Effector memory CD4-positive, alpha-beta T cell (primary cell): ENCODE results near the gene ENAM.
"Not testable (repeated sequence)": the region's sequence is repeated elsewhere in the genome, so short reads cannot be mapped to it uniquely, and the experiment has no call there.

Experiments
- DNase-seq, 3 donors: peaks; one replicate each; pipeline ENCODE4 v3.0.0-alpha.2; 2020
- H3K27ac ChIP-seq: 2 replicates; pipeline ENCODE4 v1.7.0; 2013; ENCODE audit warnings: mild to moderate bottlenecking, low read length, moderate library complexity; ENCODE audit not compliant: insufficient read depth, poor library complexity, severe bottlenecking
- H3K27me3 ChIP-seq: replicated peaks from 2 replicates; pipeline ENCODE4 v1.7.0; 2013; ENCODE audit warnings: mild to moderate bottlenecking, low read length; ENCODE audit not compliant: insufficient read depth, control insufficient read depth, poor library complexity, severe bottlenecking
- H3K36me3 ChIP-seq: 2 replicates; pipeline ENCODE4 v1.7.0; 2013; ENCODE audit warnings: mild to moderate bottlenecking, low read length, moderate library complexity; ENCODE audit not compliant: control insufficient read depth, insufficient read depth
- H3K4me1 ChIP-seq: 2 replicates; pipeline ENCODE4 v1.7.0; 2013; ENCODE audit warnings: low read length, mild to moderate bottlenecking; ENCODE audit not compliant: control insufficient read depth, insufficient read depth, poor library complexity, severe bottlenecking
- H3K4me3 ChIP-seq: 2 replicates; pipeline ENCODE4 v1.7.0; 2013; ENCODE audit warnings: low read length, low read depth, mild to moderate bottlenecking; ENCODE audit not compliant: insufficient read depth, poor library complexity, severe bottlenecking
- H3K9me3 ChIP-seq: 2 replicates; pipeline ENCODE4 v1.7.0; 2013; ENCODE audit warnings: mild to moderate bottlenecking, low read length, moderate library complexity; ENCODE audit not compliant: control insufficient read depth

Gene ENAM

DNA sequence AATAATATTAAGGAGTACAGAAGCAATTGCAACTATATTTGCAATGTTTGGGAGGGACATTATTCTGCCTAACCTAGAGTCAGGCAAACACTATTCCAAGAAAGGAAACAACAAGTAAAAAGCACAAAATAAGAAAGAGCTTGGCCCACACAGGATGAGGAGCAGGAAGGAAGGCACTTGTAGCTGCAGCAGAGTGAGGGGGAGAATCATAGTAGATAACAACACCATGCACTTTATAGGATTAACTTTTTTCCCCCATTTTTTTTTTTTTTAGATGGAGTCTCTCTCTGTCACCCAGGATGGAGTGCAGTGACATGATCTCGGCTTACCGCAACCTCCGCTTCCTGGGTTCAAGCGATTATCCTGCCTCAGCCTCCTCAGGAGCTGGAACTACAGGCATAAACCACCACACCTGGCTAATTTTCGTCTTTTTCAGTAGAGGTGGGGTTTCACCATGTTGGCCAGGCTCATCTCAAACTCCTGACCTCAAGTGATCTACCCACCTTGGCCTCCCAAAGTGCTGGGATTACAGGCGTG, 48.1 kb downstream of the ENAM start:
- no peak for DNase-seq
- H3K9me3 ChIP-seq = no peaks in the 10 kb centered on the region
- no peaks in the 10 kb centered on the region for H3K27me3 ChIP-seq
- no peak overlapping the region for H3K27ac ChIP-seq
- peaks cover 7% of the 10 kb centered on the region for H3K4me1 ChIP-seq
- H3K36me3 ChIP-seq = no peaks in the 10 kb centered on the region
- H3K4me3 ChIP-seq = no peak overlapping the region

DNA sequence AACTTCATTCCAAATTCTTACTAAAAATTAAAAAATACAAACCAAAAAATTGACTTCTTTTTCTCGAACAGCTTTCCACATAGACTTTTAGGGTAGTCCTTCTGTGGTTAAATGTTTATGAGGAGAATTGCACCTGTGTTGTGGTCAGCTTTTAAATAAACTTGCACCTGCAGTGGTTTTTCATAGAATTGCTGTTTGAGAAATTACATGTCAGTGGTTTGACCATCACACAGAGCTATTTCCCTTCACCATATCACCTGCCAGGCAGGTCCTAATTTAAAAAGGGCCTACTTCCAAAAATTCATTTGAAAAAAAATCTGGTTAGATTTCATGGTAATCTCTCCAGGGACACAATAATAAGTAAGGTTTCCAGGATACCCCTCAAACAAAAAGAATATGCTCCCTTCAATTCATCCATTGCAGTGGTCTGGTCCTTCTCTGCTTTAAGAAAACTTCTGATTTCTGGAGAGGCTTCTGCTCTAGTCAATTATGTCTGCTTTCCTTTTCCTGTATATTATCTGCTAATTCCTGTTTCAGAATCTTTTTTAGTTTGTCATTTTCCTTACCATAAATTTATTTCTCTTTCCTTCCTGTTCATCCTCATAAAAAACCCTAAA, 49.9 kb downstream of the ENAM start:
- Histone ChIP-seq H3K4me1 (peaks cover 7% of the 10 kb centered on the region), H3K36me3 (no peaks in the 10 kb centered on the region), H3K27me3 (no peaks in the 10 kb centered on the region), H3K4me3 (no peak overlapping the region), H3K27ac (no peak overlapping the region), H3K9me3 (no peaks in the 10 kb centered on the region)
- no peak for DNase-seq

DNA sequence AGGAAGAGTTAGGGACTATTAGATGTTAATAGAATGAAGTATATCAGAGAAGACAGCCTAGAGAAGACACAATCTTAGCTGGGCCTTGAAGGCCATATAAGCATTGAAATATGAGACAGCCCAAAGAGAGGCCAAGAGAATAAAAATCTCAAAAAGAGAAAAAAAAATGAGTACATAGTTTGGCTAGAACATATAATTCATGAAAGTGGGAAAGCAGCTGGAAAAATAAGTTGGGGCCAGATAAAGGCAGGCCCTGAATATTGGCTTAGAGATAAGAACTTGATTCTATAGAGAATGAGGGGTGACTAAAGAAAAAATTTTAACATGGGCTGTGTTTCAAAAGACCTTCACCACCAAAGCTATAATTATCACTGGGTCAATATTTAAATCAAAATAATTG, 52.4 kb downstream of the ENAM start:
- Histone ChIP-seq H3K9me3 (no peaks in the 10 kb centered on the region), H3K36me3 (no peaks in the 10 kb centered on the region), H3K27me3 (no peaks in the 10 kb centered on the region), H3K27ac (no peak overlapping the region), H3K4me3 (no peak overlapping the region), H3K4me1 (peaks cover 7% of the 10 kb centered on the region)
- DNase-seq = no peak

DNA sequence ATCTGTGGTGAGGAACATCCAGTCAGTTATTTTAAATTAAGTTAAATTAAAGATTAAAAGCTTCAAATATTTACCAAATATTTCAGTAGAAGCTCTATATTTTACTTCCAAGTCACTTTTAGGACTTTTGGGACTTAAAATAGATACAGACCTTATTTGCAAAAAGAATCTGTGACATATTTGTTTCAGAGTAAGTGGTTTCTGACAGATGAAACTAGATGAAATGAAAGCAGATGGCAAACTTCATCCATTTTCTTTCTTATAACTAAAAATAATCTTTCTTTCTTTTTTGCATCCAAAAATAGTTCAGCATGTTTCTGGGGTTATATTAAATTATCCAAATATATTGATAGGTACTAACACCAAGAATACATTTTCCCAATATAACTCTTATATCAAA, 53.2 kb downstream of the ENAM start:
- Histone ChIP-seq H3K9me3 (no peaks in the 10 kb centered on the region), H3K4me1 (peaks cover 7% of the 10 kb centered on the region), H3K36me3 (no peaks in the 10 kb centered on the region), H3K27me3 (no peaks in the 10 kb centered on the region), H3K27ac (no peak overlapping the region), H3K4me3 (no peak overlapping the region)
- no peak for DNase-seq

DNA sequence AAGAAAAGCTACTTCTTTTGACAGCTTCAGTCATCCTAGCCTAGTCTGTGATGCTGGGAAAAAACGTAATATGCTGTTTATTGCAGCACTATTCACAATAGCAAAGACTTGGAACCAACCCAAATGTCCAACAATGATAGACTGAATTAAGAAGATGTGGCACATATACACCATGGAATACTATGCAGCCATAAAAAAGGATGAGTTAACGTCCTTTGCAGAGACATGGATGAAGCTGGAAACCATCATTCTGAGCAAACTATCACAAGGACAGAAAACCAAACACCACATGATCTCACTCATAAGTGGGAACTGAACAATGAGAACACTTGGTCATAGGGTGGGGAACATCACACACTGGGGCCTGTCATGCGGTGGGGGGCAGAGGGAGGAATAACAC, 53.6 kb downstream of the ENAM start:
- not testable (repeated sequence) for H3K36me3 ChIP-seq, H3K27ac ChIP-seq, H3K27me3 ChIP-seq, H3K9me3 ChIP-seq, H3K4me1 ChIP-seq, DNase-seq, H3K4me3 ChIP-seq

DNA sequence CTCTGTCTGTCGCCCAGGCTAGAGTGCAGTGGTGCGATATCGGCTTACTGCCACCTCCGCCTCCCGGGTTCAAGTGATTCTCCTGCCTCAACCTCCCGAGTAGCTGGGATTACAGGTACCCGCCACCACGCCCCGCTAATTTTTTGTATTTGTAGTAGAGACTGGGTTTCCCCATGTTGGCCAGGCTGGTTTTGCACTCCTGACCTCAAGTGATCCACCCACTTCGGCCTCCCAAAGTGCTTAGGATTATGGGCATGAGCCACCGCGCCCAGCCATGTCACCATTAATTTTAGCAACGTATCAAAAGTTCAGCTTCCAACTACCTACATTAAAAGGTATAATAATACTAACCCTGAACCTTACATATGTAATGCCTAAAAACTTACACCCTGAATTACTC, 58.8 kb downstream of the ENAM start:
- Histone ChIP-seq H3K9me3 (no peaks in the 10 kb centered on the region), H3K4me1 (peaks cover 14% of the 10 kb centered on the region), H3K27me3 (no peaks in the 10 kb centered on the region), H3K36me3 (no peaks in the 10 kb centered on the region), H3K4me3 (peak overlapping the region; percentile 73), H3K27ac (peak overlapping the region; percentile 96)
- DNase-seq = peak in 2 of 3 donors; percentile 6

DNA sequence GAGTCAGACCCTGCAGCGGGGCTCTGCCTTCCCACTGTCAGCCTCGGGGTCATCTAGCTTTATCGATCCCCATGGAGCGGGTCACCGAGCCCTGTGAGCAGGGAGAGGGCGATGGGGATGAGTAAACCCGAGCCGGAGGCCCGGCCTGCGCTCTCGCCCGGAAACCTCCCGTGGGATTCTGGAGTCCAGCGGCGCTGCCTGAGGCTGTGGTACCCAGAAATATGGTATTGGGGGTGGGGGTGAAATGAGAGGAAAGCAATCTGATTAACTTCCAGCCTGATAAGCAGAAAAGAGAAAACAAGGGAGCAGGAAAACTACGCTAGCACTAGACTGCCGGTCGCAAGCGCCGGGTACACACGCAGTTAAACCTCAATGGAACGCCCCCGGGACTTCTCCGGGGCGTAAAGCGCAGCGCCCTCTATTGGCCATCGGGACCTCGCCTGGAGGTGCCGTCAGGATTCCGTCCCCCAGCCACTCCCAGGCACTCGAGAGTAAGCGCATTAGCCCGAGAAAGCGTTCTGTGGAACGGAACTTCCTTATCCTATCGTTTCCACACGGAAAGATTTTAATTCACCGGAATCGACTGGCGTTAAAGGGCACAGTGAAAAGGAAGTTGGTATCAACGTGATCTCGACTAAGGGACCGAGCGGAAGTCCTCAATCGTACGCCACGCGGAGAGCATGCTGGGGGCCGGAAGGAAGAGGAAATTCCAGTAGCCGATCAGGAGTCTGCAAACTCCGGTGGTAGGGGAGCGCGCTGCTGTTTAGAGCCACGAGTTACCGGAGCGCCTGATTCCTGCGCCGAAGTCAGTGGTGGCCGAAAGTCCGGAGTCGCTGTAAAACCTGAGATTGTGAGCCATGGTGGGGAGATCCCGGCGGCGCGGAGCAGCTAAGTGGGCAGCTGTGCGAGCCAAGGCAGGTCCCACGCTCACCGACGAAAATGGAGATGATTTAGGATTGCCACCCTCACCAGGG, 59.6 kb downstream of the ENAM start, which contains the start of gene UTP3:
TSS of gene UTP3 (plus strand) at position 712 of the 974 bp plus-strand sequence. CDS start at position 858, 146 bp downstream.
- peak; percentile 84 to 86 (median 84) for DNase-seq
- Histone ChIP-seq H3K27ac (peak within 1 kb of the TSS; percentile 96), H3K9me3 (no peaks in the 10 kb centered on the region), H3K4me1 (peaks cover 14% of the 10 kb centered on the region), H3K4me3 (peak within 1 kb of the TSS; percentile 73), H3K27me3 (no peaks in the 10 kb centered on the region), H3K36me3 (no peaks in the 10 kb centered on the region)

DNA sequence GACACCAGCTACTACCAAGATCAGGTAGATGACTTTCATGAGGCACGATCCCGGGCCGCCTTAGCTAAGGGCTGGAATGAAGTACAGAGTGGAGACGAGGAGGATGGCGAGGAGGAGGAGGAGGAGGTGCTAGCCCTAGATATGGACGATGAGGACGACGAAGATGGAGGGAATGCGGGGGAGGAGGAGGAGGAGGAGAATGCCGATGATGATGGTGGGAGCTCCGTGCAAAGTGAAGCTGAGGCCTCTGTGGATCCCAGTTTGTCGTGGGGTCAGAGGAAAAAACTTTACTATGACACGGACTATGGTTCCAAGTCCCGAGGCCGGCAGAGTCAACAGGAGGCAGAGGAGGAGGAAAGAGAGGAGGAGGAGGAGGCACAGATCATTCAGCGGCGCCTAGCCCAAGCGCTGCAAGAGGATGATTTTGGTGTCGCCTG, 60.3 kb downstream of the ENAM start:
- H3K4me1 ChIP-seq = peaks cover 14% of the 10 kb centered on the region
- H3K9me3 ChIP-seq = no peaks in the 10 kb centered on the region
- DNase-seq = no peak
- H3K27me3 ChIP-seq = no peaks in the 10 kb centered on the region
- H3K4me3 ChIP-seq = peak overlapping the region; percentile 73
- H3K27ac ChIP-seq = peak overlapping the region; percentile 96
- no peaks in the 10 kb centered on the region for H3K36me3 ChIP-seq

DNA sequence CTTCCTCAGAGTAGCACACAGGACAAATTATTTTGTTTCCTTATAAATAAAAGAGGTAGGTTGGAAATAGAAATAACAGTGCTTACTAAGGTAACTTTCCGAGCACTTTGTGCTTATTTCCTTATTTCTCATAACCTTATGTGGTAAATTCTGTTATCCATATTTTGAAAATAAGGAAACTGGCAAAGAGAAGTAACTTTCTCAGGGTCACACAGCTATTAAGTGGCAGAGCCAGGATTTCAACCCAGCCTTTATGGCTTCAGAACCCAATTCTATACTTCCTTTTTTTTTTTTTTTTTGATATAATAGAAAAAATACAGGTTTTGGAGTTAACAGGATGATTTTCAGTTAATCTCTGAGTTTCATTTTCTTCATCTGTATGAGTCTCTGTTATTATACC, 63.1 kb downstream of the ENAM start:
- no peaks in the 10 kb centered on the region for H3K9me3 ChIP-seq
- no peak overlapping the region for H3K4me3 ChIP-seq
- no peaks in the 10 kb centered on the region for H3K36me3 ChIP-seq
- no peak overlapping the region for H3K27ac ChIP-seq
- no peak for DNase-seq
- H3K27me3 ChIP-seq = no peaks in the 10 kb centered on the region
- H3K4me1 ChIP-seq = peaks cover 14% of the 10 kb centered on the region

DNA sequence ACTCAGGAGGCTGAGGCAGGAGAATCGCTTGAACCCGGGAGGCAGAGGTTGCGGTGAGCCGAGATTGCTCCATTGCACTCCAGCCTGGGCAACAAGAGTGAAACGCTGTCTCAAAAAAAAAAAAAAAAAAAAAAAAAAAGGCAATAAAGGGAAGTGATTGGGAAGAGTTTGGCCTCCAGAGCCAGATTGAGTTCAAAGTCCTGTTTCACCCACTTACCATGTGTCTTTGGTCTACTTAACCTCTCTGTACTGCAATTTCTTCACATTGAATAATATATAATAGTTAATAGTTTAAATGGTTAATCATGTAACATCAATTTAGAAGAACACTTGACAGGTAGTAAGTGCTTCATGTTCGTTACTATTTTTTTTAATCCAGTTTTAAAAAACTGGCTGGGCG, 66.1 kb downstream of the ENAM start:
- not testable (repeated sequence) for H3K36me3 ChIP-seq, DNase-seq

More for the DNA sequence above, 66.1 kb downstream of the ENAM start:
- not testable (repeated sequence) for H3K9me3 ChIP-seq, H3K27ac ChIP-seq, H3K4me3 ChIP-seq, H3K4me1 ChIP-seq, H3K27me3 ChIP-seq
